T47D (cell line): Measurements from ENCODE around the gene SFMBT1.
A peak's percentile ranks its signal among the peaks of the same experiment; 100 is the strongest.

Experiments used
- DNase-seq, 2 experiments: peaks; one replicate each; pipeline versions ENCODE4 v3.0.0 to v3.0.0-alpha.2; 2011 to 2012; ENCODE audit warnings: low read depth in 1 of 2, low spot score in 1 of 2
- JUND ChIP-seq: IDR thresholded peaks from 2 replicates; pipeline ENCODE4 v1.6.1; 2012; ENCODE audit warnings: low read depth
- in situ Hi-C: cut with HindIII; loops from 2 replicates; pipeline ENCODE4 v1.10.0; 2016; ENCODE audit warnings: low sequenced_read_pairs, low pct_unique_long_range_greater_than_20kb

Gene SFMBT1

GRCh38 chr3:52873433-52874159 lies 172.3 kb downstream of the SFMBT1 start:
- in situ Hi-C loops, result no loop called here
- no peak for DNase-seq
- no peak for TF ChIP-seq JUND

GRCh38 chr3:52872245-52872644 lies 173.6 kb downstream of the SFMBT1 start:
- in situ Hi-C loops, result no loop called here
- peak in 1 of 2 experiments; percentile 37 for DNase-seq
- TF ChIP-seq JUND, result no peak

- no peak for TF ChIP-seq JUND
- DNase-seq, result no peak
- in situ Hi-C loops, result no loop called here
Measured at GRCh38 chr3:52871761-52872160, 174.1 kb downstream of the SFMBT1 start.

GRCh38 chr3:52870471-52870870 lies 175.4 kb downstream of the SFMBT1 start:
- DNase-seq, result no peak
- no peak for TF ChIP-seq JUND

GRCh38 chr3:52866427-52866826 lies 179.4 kb downstream of the SFMBT1 start:
- TF ChIP-seq JUND, result no peak
- DNase-seq, result no peak
- in situ Hi-C loops, result no loop called here

More at GRCh38 chr3:52870471-52870870, 175.4 kb downstream of the SFMBT1 start:
- in situ Hi-C loops, result no loop called here

GRCh38 chr3:52865994-52866393 lies 179.9 kb downstream of the SFMBT1 start:
- no peak for TF ChIP-seq JUND
- in situ Hi-C loops, result no loop called here
- no peak for DNase-seq

- DNase-seq, result no peak
- no peak for TF ChIP-seq JUND
- in situ Hi-C loops, result no loop called here
Measured at GRCh38 chr3:52860424-52860768, 185.5 kb downstream of the SFMBT1 start.

- TF ChIP-seq JUND, result no peak
- no peak for DNase-seq
- in situ Hi-C loops, result no loop called here
Measured at GRCh38 chr3:52859686-52860423, 186.0 kb downstream of the SFMBT1 start.

GRCh38 chr3:52857864-52858263 lies 188.0 kb downstream of the SFMBT1 start:
- in situ Hi-C loops, result no loop called here
- no peak for TF ChIP-seq JUND
- DNase-seq, result no peak

GRCh38 chr3:52857133-52857532 lies 188.7 kb downstream of the SFMBT1 start:
- no peak for TF ChIP-seq JUND
- DNase-seq, result no peak
- in situ Hi-C loops, result no loop called here

GRCh38 chr3:52856666-52857065 lies 189.2 kb downstream of the SFMBT1 start:
- in situ Hi-C loops, result no loop called here
- peak in 1 of 2 experiments; percentile 44 for DNase-seq
- no peak for TF ChIP-seq JUND

GRCh38 chr3:52854013-52854412 lies 191.9 kb downstream of the SFMBT1 start:
- no peak for TF ChIP-seq JUND
- DNase-seq, result peak in 1 of 2 experiments; percentile 40
- in situ Hi-C loops, result no loop called here
